ENCODE measurements around the gene FBXO36.
"Not testable (repeated sequence)": the region's sequence is repeated elsewhere in the genome, so short reads cannot be mapped to it uniquely, and the experiment has no call there.

FBXO36 gene

DNA sequence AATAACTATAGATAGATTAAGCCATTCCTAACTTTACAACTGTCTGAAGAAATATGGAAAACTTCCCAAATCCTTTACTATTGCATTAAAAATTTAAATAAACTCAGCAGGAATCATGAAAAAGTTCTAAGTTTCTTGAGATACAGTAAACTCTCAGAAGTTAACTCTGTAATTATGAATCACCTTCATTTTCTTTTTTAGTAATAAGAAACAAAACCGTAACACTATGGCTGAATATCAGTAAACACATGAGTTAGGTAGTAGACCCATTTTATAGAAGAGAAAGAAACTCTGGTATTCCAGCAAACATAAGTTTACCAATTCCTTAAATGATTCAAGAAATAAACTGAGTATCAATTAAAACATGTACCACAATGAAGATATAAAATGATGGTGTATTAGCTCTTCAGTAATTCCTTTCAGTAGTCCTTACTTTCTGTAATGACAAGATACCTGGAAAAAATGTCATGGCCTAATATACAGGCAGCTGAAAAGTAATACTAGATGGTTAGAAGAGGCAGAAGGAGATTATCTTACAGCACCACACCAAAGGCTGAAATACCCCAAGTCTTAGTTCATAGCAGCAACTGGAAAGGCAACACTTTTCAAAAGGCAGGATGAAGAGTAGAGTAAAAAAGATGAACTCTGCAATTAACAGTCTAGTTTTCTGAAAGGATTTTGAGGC lies 12.0 kb upstream of the FBXO36 start:
- DNase-seq (ENCODE audit: low read depth): no peak
- no peak overlapping the region for H3K4me3 ChIP-seq (ENCODE audit: low read depth, low read length)

DNA sequence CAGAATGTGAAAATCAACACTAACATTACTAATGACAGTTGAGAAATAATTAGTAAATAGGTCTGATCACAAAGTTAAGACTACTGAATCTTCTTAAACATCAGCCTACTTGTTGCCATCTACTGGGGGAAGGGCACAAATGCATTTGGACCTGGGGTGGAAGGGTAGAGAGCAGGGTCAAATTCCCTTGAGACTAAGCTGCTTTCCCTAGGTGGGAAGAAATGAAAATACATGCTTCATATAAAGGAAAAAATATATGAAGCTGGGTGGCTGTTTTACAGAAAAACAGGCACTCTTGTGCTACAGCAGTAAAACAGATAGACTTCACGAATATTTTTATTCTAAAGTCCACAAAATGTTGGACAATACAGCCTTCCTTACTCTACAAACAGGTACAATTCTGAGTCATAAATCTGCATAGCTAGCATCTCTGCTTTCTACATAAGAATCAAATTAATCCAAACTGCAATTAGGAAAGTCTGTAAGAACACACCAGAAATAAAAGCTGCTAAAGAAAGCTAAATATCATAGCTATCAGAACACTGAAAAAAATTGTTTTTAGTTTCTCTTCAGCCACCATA lies 11.4 kb upstream of the FBXO36 start:
- H3K4me3 ChIP-seq (ENCODE audit: low read depth, low read length): no peak overlapping the region
- DNase-seq (ENCODE audit: low read depth): no peak

DNA sequence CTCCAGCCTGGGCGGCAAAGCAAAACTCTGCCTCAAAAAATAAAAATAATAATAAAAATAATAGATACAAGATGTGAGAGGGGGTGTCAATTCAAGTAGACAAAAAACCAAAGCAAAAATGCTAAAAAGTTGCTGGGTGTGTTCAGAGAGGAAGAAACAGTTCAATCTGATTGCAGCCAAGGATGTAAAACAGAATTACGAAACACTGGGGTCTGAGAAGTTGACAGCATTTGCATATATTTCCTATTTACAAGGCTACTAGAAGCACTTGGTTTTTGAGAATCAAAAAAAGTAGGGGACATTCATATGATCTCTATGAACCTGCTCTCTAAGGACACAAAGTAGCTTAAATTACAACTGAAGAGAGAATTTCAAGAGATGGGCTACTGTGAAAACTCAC lies 8.1 kb upstream of the FBXO36 start:
- DNase-seq (ENCODE audit: low read depth): no peak
- no peak overlapping the region for H3K4me3 ChIP-seq (ENCODE audit: low read depth, low read length)

- no peak overlapping the region for H3K4me3 ChIP-seq (ENCODE audit: low read depth, low read length)
- no peak for DNase-seq (ENCODE audit: low read depth)
Measured at GRCh38 chr2:229917793-229918192, 4.5 kb upstream of the FBXO36 start.

GRCh38 chr2:229920011-229920641 lies 2.2 kb upstream of the FBXO36 start:
- DNase-seq (ENCODE audit: low read depth): no peak
- H3K4me3 ChIP-seq (ENCODE audit: low read depth, low read length): peak overlapping the region; percentile 91

GRCh38 chr2:229921101-229921891 lies 1.0 kb upstream of the FBXO36 start:
- H3K4me3 ChIP-seq (ENCODE audit: low read depth, low read length): peak overlapping the region; percentile 91
- DNase-seq (ENCODE audit: low read depth): no peak

DNA sequence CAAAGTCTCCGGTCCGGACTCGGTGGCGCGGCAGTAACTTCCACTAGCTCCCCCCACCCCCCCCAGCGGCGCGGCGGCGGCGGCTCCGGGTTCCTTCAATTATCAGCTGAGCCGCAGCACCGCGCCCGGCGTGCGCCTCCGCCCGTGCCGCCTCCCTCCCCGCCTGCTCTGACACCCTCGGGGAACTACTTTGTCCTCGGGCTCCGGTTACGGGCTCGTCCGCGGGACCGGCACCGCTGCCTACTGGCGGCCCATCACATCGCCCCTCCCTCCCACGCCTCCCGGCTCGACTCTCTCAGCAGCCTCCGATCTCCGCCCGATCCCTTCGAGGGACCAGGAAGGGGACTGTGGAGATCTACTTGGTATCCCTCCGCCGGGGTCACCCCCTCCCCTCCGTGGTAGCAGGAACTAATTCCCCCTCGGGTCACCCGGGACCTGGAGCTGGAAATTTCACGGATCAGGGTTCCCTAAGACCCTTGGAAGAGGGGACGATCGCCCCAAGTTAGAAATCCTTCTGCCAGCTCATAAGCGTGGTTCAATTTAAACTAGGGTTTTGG lies 333 bp upstream of the FBXO36 start, which contains the start of gene TRIP12:
Gene TRIP12 (minus strand): TSS at position 118 of the 557 bp plus-strand sequence. CDS start 41,930 bp downstream, outside the sequence.
- peak within 1 kb of the TSS; percentile 91 for H3K4me3 ChIP-seq (ENCODE audit: low read depth, low read length)
- peak; percentile 96 for DNase-seq (ENCODE audit: low read depth)

- not testable (repeated sequence) for H3K4me3 ChIP-seq (ENCODE audit: low read depth, low read length)
Measured at GRCh38 chr2:229924541-229924940, 2.2 kb downstream of the FBXO36 start.

DNA sequence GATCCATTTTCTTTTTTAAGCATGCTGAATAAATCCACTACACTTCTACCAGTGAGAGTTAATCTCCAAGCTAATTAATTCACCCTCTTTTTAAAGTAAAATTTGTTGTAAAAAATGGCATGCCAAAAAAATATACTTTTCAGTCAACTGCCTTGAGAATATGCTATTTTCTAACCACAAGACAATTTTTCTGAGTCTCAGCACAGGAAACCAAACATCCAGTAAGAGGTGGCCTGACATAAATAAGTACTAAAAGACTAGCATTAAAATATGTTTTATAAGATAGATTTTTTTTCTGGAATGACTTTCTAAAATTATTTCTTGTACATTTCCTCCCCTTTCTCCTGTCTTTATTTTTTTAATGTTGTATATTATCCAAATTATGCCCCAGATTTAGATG lies 2.9 kb downstream of the FBXO36 start:
- no peak for DNase-seq (ENCODE audit: low read depth)
- no peak overlapping the region for H3K4me3 ChIP-seq (ENCODE audit: low read depth, low read length)

More at GRCh38 chr2:229924541-229924940, 2.2 kb downstream of the FBXO36 start:
- not testable (repeated sequence) for DNase-seq (ENCODE audit: low read depth)

- no peak overlapping the region for H3K4me3 ChIP-seq (ENCODE audit: low read depth, low read length)
- no peak for DNase-seq (ENCODE audit: low read depth)
Measured at GRCh38 chr2:229927817-229928321, 5.6 kb downstream of the FBXO36 start.

- no peak for DNase-seq (ENCODE audit: low read depth)
- no peak overlapping the region for H3K4me3 ChIP-seq (ENCODE audit: low read depth, low read length)
Measured at GRCh38 chr2:229930656-229931055, 8.4 kb downstream of the FBXO36 start.

- no peak overlapping the region for H3K4me3 ChIP-seq (ENCODE audit: low read depth, low read length)
- DNase-seq (ENCODE audit: low read depth): no peak
Measured at GRCh38 chr2:229931241-229931640, 8.9 kb downstream of the FBXO36 start.

DNA sequence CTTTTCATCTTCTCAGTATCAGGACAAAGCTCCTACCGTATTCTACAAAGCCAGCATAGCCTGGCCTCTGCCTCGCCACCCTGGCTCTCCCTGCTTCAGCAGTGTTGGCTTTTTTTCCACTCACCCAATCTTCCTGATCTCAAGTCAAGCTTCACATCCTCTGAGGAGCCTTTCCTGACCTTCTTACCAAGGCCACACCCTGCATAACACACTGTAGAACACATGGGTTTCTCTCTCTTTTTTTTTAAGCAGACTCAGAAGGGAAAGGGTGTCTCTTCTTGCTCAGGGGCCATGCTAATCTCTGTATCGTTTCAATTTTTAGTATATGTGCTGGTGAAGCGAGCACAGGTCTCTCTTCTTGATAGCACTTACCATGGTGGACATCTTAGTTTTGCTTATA lies 15.2 kb downstream of the FBXO36 start:
- no peak overlapping the region for H3K4me3 ChIP-seq (ENCODE audit: low read depth, low read length)
- DNase-seq (ENCODE audit: low read depth): no peak

- no peak for DNase-seq (ENCODE audit: low read depth)
- H3K4me3 ChIP-seq (ENCODE audit: low read depth, low read length): no peak overlapping the region
Measured at GRCh38 chr2:229942671-229943070, 20.4 kb downstream of the FBXO36 start.

DNA sequence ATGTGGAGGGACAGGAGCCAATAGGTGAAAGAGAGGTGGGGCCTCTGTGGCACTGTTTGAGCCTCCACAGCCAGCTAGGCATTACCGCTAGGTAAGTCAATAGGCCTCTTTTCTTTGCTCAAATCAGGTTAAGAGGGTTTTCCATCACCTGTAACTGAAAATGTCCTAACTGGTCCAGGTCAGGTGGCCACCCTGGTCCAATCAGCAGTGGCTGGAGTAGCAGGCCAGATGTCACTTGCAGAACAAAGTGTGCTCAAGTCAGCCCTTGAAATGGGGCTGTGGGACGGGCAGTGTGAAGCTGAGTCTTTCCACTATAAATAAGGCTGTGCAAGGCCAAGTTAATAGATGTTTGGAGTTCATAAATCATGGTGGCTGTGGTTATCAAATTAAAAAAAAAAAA lies 20.9 kb downstream of the FBXO36 start:
- no peak overlapping the region for H3K4me3 ChIP-seq (ENCODE audit: low read depth, low read length)
- no peak for DNase-seq (ENCODE audit: low read depth)

DNA sequence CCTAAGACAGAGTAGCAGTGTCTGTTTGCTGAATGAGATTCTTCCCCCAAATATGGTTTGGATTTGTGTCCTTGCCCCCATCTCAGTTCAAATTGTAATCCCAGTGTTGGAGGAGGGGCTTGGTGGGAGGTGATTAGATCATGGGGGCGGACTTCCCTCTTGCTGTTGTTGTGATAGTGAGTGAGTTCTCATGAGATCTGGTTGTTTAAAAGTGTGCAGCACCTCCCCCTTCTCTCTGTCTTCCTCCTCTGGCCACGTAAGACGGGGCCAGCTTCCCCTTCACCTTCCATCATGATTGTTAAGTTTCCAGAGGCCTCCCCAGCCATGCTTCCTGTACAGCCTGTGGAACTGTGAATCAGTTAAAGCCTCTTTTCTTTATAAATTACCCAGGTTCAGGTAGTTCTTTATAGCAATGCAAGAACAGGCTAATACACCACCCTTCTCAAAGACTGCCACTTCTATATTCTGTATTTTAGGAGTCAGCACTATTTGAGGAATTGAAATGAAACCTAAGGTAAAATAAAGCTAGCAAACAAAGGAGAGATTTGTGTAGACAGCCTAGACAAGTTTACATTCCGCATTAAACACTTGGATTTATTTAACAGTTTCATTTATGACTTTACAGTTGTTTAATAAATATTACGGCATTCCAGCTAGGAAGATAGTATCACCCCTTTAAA lies 21.6 kb downstream of the FBXO36 start:
- no peak for DNase-seq (ENCODE audit: low read depth)
- no peak overlapping the region for H3K4me3 ChIP-seq (ENCODE audit: low read depth, low read length)

- no peak for DNase-seq (ENCODE audit: low read depth)
- H3K4me3 ChIP-seq (ENCODE audit: low read depth, low read length): no peak overlapping the region
Measured at GRCh38 chr2:229945975-229946374, 23.7 kb downstream of the FBXO36 start.

DNA sequence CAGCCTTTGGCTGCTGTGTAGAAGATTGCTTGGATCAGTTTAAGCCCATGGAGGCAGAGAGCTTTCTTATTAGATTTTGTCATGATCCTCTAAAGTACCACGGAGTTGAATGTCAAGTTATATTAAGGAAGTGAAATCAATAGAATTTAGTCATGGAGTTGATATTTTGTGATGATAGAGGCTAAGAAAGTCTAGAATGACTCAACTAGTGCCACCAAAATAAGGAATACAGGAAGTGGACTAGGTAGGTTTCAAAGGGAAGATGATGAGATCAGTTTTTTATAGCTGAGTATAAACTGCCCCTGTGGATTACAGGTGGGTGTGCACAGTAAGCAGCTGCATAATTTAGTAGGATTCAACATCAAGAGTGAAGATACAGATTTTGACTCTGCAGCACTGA lies 25.2 kb downstream of the FBXO36 start:
- no peak overlapping the region for H3K4me3 ChIP-seq (ENCODE audit: low read depth, low read length)
- DNase-seq (ENCODE audit: low read depth): no peak

- H3K4me3 ChIP-seq (ENCODE audit: low read depth, low read length): no peak overlapping the region
- no peak for DNase-seq (ENCODE audit: low read depth)
Measured at GRCh38 chr2:229952256-229952835, 30.0 kb downstream of the FBXO36 start.

All from skeletal muscle cell (primary cell).